Small intestine (tissue), 7 donors: ENCODE data around the gene R3HDM2. TPM values are rescaled to one million over a fixed set of nuclear protein-coding genes. Genes with fewer than 3 reads are reported as not detected.
"Not testable (repeated sequence)": the region's sequence is repeated elsewhere in the genome, so short reads cannot be mapped to it uniquely, and the experiment has no call there.

ENCODE experiments used
- DNase-seq, 2 donors: peaks; one replicate each; pipeline versions ENCODE4 v3.0.0 to v3.0.0-alpha.2; 2013
- FAIRE-seq: peaks from 2 replicates; lab custom pipeline; 2012; peaks lifted over from hg19 to GRCh38; lab: Jason Lieb, UNC
- H3K27ac ChIP-seq, 3 donors: one replicate each; pipeline ENCODE4 v1.5.1; 2013; ENCODE audit warnings: low read length in 2 of 3, mild to moderate bottlenecking in 2 of 3, control low read depth in 1 of 3, inconsistent platforms in 1 of 3, low read depth in 1 of 3, moderate library complexity in 1 of 3
- H3K27me3 ChIP-seq, 3 donors: one replicate each; pipeline ENCODE4 v1.6.1; 2013; ENCODE audit warnings: low read length in 3 of 3, inconsistent platforms in 1 of 3; ENCODE audit not compliant: control insufficient read depth in 3 of 3, insufficient read depth in 3 of 3
- H3K36me3 ChIP-seq, 3 donors: one replicate each; pipeline ENCODE4 v1.6.1; 2013; ENCODE audit warnings: low read length in 3 of 3, inconsistent platforms in 1 of 3, low read depth in 1 of 3, mild to moderate bottlenecking in 1 of 3, moderate library complexity in 1 of 3; ENCODE audit not compliant: control insufficient read depth in 3 of 3, insufficient read depth in 2 of 3
- H3K4me1 ChIP-seq, 3 donors: one replicate each; pipeline ENCODE4 v1.6.1; 2013; ENCODE audit warnings: low read length in 2 of 3, inconsistent platforms in 1 of 3, low read depth in 1 of 3, mild to moderate bottlenecking in 1 of 3, moderate library complexity in 1 of 3; ENCODE audit not compliant: control insufficient read depth in 3 of 3, insufficient read depth in 2 of 3
- H3K4me3 ChIP-seq, 3 donors: one replicate each; pipeline ENCODE4 v1.5.1; 2013; ENCODE audit warnings: low read length in 3 of 3, control low read depth in 1 of 3, inconsistent platforms in 1 of 3, low read depth in 1 of 3, mild to moderate bottlenecking in 1 of 3, moderate library complexity in 1 of 3
- H3K9me3 ChIP-seq, 2 donors: one replicate each; pipeline ENCODE4 v1.6.1; 2013; ENCODE audit warnings: low read depth in 1 of 2, low read length in 1 of 2; ENCODE audit not compliant: control insufficient read depth in 2 of 2, insufficient read depth in 1 of 2
- WGBS, 3 donors: extraction: QIAGEN DNeasy Blood & Tissue Kit; methylation state at CpG; one replicate each; pipeline ENCODE4 v1.1.7; 2013; 5-methylcytosine and 5-hydroxymethylcytosine counted together
- polyA plus RNA-seq, 4 donors: library from polyadenylated mRNA; stranded (reverse) in 3 of 4; unstranded in 1 of 4; fragments of 200-250 nt in 3 of 4; fragments of 120-200 nt in 1 of 4; gene quantifications; one replicate each; pipeline versions ENCODE4 v1.2.1 to v1.2.3, GENCODE V29; 2013
- donor health status: healthy with polysubstance abuse.
- donor health status: control.
- donor health status: control.
- donor health status: Bipolar disorder and iron deficiency.
- donor health status: healthy.

The R3HDM2 gene
- polyA plus RNA-seq, 4 donors, result 14.5 to 62.4 (median 18.7) TPM

DNA sequence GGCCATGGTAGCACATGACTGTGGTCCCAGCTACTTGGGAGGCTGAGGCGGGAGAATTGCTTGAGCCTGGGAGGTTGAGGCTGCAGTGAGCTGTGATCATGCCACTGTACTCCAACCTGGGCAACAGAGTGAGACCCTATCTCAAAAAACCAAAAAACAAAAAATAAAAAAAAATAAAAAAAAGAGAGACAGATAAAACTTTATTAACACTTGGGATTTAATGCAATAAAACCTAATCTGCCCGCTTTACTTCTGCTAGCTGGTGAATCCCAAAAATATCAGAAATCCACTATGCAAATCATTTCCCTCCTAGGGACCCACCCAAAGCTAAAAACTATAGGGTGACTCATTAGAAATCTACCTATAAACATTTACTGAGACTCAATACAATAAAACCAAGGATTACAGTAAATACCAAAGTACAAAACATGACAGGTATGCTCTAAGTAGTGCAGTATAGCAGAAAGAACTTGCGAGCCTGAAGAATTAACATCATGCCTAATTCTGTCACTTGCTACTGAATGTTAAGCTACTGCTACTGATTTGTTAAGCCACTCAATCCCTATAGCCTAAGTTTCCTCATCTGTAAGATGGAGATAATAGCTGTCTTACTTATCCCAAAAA lies 129.8 kb downstream of the R3HDM2 start:
- FAIRE-seq (no peak), DNase-seq (no peak)
- 97 to 99% (median 97%) methylated on average over 3 of the region's 3 CpGs for WGBS, 3 donors
- Histone ChIP-seq H3K4me3 (no peak overlapping the region), H3K27ac (no peak overlapping the region), H3K27me3 (no peaks in the 10 kb centered on the region), H3K4me1 (no peaks in the 10 kb centered on the region), H3K36me3 (peaks cover 13 to 27% (median 21%) of the 10 kb centered on the region in 3 donors), H3K9me3 (no peaks in the 10 kb centered on the region)

DNA sequence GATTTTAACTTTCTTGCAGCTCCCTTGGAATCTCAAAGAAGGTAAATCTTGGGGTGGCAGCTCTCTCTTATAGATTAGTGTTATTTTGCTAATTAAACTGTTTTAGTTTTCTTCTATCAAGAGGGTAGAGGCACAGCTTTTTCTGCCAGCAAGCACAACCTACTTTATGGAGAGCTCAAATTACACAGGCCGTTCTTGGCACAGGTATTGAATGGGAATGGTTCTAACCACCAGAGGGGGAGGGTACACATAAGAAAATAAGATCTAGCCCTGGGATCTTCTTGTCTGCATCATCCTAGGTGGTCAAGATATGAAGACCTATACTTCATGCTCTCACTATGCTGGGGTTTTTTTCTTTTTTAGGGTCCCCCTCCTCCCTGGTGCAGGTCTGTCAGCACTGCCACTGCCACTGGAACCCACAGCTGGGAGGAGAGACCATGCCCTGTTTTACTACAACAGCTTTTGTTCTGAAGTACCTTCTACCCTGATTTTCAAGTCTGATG lies 131.3 kb downstream of the R3HDM2 start:
- H3K4me1 ChIP-seq, result no peaks in the 10 kb centered on the region
- 74 to 93% (median 91%) methylated on average over 1 of the region's 1 CpG for WGBS, 3 donors
- H3K36me3 ChIP-seq, result peaks cover 14 to 28% (median 22%) of the 10 kb centered on the region in 3 donors
- no peaks in the 10 kb centered on the region for H3K27me3 ChIP-seq
- no peaks in the 10 kb centered on the region for H3K9me3 ChIP-seq
- DNase-seq (no peak), FAIRE-seq (no peak)
- H3K4me3 ChIP-seq, result no peak overlapping the region
- no peak overlapping the region for H3K27ac ChIP-seq

DNA sequence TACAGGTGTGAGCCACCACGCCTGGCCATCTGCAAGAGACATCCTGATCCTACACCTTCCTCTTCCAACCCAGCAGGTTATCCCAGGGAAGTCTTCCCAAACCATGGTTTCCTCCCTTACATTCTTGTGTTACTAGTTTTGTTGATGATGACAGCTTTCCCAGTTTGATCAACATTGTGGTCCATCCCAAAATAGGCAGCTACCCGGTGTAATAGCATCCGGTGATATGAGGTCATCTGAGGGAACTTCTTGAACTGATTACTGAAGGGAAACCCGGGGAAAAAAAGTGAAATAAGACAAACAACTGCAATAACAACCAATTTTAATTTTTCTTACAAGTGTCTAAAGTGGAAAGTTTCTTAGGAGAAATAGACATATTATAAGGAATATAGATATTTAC lies 134.6 kb downstream of the R3HDM2 start:
- WGBS, 3 donors, result 92 to 98% (median 95%) methylated on average over 4 of the region's 4 CpGs
- FAIRE-seq (no peak), DNase-seq (no peak)
- Histone ChIP-seq H3K27me3 (no peaks in the 10 kb centered on the region), H3K27ac (no peak overlapping the region), H3K36me3 (peaks cover 13 to 36% (median 15%) of the 10 kb centered on the region in 3 donors), H3K4me1 (no peaks in the 10 kb centered on the region), H3K9me3 (no peaks in the 10 kb centered on the region), H3K4me3 (no peak overlapping the region)

DNA sequence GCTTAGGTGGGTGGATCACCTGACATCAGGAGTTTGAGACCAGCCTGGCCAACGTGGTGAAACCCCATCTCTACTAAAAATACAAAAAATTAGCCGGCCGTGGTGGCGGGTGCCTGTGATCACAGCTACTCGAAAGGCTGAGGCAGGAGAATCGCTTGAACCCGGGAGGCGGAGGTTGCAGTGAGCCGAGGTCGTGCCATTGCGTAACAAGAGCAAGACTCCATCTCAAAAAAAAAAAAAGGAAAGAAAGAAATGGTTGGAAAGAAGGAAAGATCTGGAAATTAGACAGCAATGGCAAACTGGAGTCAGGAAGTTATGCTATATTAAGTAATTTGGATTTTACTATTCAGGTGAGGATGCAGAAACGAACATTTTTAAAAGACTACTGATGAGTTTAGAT lies 148.8 kb downstream of the R3HDM2 start:
- H3K9me3 ChIP-seq, H3K27ac ChIP-seq, H3K4me1 ChIP-seq, H3K27me3 ChIP-seq, DNase-seq, FAIRE-seq, H3K4me3 ChIP-seq: not testable (repeated sequence)
- 92 to 94% (median 93%) methylated on average over 12 of the region's 12 CpGs for WGBS, 3 donors
- H3K36me3 ChIP-seq, result peaks cover 6 to 38% (median 8%) of the 10 kb centered on the region in 3 donors

DNA sequence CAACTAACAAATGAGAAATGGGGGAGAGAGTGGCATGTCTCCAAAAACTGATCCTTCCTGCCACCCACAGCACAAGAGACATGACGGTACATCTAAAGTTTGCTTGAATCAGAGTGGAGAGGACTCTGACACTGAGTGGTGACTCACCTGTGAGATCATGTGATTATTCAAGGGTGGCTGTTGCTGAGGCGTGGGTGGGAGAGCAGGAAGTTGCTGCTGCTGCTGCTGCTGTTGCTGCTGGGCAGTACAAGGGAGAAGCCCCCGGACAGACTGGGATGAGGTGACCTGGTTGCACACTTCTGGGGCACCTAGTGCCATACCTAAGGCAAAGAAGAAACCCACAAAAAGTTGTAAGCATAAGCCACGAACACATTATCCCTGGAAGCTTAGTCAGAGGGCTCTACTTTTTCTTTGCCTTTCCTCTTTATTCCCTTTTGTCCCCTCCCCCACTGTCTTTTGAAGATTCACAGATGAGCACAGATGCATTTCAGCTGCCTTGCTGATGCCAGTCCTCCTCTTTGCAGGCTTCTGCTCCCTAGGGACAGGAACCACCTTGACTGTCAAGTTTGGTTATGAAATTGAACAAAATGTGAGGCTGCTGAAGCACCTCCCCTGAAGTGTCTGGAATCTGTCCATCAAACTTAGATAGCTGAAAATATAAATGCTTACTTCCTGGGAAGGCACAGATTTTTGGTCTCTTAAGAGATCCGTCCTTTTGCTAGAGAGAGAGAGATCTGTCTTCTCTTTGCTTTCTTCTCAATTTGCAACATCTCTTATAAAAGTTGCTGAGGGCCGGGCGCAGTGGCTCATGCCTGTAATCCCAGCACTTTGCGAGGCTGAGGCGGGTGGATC lies 150.4 kb downstream of the R3HDM2 start:
- 51 to 64% (median 57%) methylated on average over 9 of the region's 9 CpGs for WGBS, 3 donors
- H3K36me3 ChIP-seq, result peaks cover 3 to 40% (median 8%) of the 10 kb centered on the region in 3 donors
- H3K4me1 ChIP-seq, result peaks cover 0 to 9% (median 0%) of the 10 kb centered on the region in 3 donors
- no peak overlapping the region for H3K4me3 ChIP-seq
- H3K27me3 ChIP-seq, result no peaks in the 10 kb centered on the region
- H3K27ac ChIP-seq, result peak overlapping the region; percentile 68 to 84 (median 76)
- DNase-seq, result peak; percentile 89 to 94
- no peaks in the 10 kb centered on the region for H3K9me3 ChIP-seq
- no peak for FAIRE-seq

DNA sequence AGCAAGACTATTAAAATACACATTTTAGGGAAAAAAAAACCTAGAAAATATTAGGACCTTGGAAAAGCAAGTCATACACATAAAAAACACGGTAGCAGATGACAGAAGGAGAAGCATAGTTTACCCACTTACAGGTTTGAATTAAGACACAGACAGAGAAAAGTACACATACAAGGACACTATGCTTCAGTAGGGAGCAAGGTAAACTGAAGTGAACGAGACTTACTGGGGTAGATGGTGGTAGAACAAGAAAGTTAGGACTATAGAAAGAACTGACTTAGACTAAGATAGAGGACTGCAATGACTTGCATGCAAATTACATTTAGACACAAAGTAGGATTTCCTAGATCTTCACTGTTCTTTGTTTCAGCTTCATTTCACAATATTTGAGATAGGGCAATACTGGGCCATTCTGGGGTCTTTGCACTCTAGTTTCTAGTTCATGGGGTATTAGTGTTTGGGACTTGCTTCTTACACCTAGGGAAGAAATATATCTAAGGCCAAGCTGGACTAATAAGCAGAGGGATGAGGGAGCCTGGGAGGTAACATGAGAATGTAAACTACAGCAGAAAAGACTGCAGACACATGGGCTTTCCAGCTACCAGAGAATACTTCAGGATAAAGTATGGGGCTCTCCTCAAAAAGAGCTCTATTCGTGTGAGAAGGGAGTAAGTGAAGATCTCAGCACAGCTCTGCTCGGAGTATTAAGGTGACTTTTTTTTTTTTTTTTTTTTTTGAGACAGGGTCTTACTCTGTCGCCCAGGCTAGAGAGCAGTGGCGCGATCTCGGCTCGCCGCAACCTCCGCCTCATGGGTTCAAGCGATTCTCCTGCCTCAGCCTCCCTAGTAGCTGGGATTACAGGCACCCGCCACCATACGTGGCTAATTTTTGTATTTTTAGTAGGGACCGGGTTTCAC lies 152.1 kb downstream of the R3HDM2 start:
- Histone ChIP-seq H3K4me1 (peaks cover 0 to 9% (median 0%) of the 10 kb centered on the region in 3 donors), H3K9me3 (no peaks in the 10 kb centered on the region), H3K4me3 (no peak overlapping the region), H3K36me3 (peaks cover 3 to 42% (median 8%) of the 10 kb centered on the region in 3 donors), H3K27ac (no peak overlapping the region), H3K27me3 (no peaks in the 10 kb centered on the region)
- DNase-seq (no peak), FAIRE-seq (no peak)
- WGBS, 3 donors, result 92 to 96% (median 96%) methylated on average over 15 of the region's 15 CpGs

DNA sequence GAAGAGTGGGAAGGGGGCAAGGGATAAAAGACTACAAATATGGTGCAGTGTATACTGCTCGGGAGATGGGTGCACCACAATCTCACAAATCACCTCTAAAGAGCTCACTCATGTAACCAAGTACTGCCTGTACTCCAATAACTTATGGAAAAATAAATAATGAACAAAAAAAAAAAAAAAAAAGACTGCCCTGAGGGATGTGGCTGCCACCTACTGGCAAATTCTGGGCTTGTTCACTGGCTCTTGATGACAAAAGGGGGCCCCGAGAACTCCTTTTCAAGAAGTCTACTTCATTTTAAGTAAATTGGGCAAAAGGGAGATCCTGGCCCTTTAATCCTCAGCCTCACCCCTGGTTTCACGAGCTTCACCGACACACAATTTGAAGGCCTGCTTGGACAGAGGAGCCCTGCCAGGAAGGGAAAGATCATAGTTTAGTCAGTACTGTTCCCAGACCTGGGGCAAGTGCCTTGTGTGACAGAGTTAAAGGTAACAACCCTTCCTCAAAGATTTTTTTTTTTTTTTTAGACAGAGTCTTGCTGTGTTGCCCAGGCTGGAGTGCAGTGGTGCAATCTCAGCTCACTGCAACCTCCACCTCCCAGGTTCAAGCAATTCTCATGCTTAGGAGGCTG lies 153.8 kb downstream of the R3HDM2 start:
- FAIRE-seq (no peak), DNase-seq (peak; percentile 5 to 46)
- Histone ChIP-seq H3K4me3 (no peak overlapping the region), H3K9me3 (no peaks in the 10 kb centered on the region), H3K36me3 (peaks cover 8 to 40% (median 16%) of the 10 kb centered on the region in 3 donors), H3K27me3 (no peaks in the 10 kb centered on the region), H3K27ac (no peak overlapping the region), H3K4me1 (peaks cover 0 to 9% (median 0%) of the 10 kb centered on the region in 3 donors)
- 68 to 72% (median 68%) methylated on average over 4 of the region's 4 CpGs for WGBS, 3 donors
